Measurements from ENCODE around the gene ADAMTS2.

The ADAMTS2 gene

DNA sequence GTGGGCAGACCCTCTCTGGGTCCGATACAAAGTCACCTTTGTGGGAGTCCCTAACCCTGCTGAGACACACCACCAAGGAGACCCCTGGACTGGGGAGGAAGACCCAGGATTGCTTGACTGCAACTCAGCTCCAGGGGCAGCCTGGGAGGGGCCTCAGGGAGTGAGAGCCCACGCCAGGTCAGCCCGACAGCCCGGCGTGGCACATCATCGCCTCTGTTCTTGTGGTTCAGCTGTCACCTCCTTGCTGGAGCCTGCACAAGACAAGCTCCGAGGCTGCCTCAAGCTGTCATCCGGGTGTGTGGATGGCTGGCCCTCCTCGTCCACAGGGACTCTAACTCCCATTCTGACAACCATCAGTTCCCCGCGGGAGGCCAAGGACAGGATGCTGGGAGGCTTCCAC, 151.5 kb downstream of the ADAMTS2 start:
- no peak for DNase-seq (ENCODE audit: low read depth)

DNA sequence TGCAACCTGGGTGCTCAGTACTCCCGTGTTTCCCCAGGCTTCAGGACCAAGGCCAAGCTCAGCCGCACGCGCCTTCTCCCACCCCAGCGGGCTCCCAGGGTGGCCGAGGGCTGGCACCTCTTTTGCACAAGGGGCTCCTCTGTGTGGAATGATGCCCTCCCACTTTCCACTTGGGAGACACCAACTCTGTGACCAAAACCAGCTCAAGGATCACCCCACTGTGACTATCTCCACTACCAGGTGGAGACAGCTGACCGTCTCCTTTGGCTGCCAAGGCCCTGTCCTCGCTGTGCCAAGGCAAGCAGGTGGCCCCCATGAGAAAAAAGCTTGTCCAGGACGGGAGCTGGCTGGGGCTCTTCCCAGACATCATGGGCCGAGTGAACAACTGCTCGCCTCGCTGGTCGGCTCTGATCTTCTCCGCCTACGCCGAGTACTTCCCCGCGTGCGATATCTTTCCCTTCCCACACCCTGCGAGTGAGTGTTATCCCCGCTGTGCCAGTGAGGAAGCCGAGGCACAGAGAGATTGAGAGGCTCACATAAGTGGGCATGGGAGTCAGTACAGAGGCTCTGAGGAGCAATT, 152.3 kb downstream of the ADAMTS2 start:
- DNase-seq (ENCODE audit: low read depth): no peak

DNA sequence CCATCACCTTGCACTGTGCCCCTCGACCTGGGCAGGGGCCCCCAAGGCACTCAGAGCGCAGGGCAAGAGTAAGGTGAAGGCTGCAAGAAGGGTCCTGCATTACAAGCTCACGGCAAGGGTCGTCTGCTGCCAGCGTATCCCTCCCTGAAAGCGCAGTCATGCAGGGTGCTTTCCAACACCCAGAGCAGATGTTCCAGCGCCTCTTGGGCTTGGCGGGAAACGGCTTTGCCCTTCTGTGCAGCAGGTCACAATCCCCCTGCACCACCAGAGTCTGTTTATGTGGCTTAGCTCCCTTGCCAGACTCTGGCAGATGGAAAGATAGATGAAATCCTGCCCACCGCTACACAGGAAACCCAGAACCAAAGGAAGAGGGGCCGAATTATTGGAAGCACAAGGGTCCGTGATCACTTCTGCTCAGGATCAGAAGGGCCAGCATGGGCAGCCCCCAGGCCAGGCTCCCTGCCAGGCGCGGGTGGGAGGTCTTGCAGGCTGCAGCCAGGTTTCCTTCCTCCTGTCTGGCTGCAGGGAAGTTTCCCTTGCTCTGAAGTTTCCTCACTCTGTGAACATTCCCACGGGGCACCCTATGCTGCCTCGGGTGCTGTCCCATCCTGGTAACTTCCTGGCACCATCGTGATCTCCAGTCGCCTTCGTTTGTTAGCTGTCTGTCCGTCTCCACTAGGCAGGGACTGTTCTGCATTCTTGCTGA, 152.9 kb downstream of the ADAMTS2 start:
- DNase-seq (ENCODE audit: low read depth): no peak

DNA sequence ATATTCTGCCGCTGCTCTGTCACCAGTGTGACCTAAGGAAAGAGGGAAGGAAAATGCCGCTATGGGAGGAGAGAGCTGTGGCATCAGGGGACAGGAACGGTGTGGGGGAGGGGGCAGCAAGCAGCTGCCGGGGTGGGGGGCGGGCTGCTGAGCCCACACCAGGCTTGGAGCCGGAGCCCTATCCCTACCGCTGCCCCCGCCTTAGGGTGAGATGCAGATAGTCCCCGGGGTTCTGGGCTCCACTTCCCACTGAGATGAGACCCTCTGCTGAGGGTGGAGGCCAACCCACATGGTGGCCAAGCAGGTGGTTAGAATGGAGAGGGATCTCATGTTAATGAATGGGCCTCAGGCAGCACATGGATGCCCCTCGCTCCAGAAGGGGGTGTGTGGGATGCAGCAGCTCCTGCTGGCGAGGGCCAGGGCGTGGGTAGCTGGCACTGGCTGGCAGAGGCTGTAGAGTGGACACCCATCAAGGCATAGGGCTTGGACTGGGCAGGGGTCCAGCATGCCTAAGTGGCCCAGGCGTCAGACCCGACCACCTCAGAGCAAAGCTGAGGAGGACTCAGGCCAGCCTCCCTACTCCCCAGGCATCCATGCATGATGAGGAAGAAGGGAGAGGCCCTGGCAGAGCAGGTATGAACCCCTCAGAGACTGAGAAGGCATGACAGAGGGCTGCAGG, 153.6 kb downstream of the ADAMTS2 start:
- DNase-seq (ENCODE audit: low read depth): no peak

DNA sequence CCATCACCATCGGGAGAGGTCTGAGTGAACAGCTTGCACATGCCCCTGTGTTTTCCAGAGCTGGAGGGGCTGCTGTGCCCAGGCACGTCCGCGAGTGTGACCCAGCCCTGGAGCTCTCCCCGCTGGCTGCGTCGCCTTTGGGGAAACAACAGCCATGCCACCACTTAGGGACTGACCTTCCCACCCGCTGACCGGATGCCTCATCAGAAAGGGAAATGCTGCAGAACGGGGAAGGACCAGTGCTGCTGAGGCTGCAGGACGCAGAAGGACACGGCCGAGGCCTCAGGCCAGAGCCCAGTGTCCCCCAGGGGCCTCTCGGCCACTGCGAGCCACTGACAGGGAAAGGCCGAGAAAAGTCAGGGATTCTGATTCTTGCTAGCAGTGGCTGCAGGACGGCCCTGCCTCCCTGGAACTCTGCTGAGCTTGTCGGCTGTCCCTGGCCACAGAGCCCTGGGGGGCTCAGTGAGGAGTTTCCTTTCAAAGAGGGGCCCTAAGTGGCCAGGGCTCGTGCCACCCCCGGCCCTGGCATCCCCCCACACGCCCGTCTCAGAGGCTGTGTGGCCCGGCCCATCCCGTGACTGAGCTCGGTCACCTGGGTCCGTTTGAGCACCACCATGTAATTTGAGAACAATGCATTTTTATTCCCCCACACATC, 154.3 kb downstream of the ADAMTS2 start:
- DNase-seq (ENCODE audit: low read depth): no peak

DNA sequence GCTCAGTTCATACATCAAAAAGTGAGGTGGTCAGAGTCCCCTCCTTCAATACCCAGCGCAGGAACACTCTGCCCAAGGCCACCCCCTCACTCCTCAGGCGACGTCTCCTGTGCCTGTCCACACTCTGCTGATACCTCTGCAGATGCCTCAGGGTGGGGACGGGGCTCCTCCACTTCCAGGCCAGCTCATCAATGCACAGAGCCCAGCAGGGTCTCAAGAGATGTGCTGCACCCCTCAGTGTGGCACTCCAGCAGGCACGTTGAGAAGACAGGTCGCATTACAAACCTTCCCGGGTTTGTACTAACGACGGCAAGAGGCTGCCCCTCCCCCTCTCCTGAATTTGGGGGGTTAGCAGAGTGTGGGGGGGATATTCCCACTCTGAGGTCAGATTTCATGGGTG, 156.6 kb downstream of the ADAMTS2 start:
- no peak for DNase-seq (ENCODE audit: low read depth)

DNA sequence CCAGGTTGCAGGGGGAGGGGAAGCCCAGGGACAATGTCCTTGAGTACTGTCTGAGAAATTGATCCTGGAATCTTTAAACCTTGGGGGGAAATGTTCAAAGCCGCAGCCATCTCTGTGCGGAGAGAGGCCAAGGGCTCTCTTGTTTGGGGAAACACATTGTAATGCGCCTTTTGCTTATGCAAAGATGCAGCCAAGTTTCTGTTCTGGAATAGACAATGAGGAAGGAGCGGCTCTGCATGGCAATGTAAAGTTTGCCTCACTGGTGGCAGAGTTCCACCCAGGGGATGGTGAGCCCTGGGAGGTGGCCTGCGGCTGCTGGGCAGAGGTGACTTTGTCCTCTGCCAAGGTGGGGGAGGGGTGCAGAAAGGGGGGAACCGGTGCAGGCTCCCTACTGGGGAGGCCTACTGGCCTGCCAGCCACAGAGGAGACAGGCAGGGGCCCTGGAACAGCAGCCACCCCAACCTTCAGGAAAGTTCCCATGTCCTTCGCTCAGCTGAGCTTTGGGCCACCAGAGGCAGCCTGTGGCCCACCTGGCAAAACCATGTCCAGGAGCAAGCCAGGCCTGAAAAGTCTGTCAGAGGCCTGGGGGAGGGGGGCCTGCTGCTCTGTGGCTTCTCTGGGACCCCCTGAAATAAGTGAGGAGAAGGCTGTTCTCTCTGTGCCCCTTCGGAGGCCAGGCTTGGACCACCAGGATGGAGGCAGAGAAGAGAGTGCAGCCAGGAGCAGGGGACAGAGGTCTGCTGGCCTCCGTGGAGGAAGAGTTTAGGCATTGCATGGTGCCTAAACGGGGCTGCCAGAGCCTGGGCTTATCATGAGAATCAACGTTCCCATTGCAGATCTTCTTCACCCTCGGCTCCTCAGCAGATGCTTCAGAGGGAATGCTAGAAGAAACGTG, 157.3 kb downstream of the ADAMTS2 start:
- no peak for DNase-seq (ENCODE audit: low read depth)

DNA sequence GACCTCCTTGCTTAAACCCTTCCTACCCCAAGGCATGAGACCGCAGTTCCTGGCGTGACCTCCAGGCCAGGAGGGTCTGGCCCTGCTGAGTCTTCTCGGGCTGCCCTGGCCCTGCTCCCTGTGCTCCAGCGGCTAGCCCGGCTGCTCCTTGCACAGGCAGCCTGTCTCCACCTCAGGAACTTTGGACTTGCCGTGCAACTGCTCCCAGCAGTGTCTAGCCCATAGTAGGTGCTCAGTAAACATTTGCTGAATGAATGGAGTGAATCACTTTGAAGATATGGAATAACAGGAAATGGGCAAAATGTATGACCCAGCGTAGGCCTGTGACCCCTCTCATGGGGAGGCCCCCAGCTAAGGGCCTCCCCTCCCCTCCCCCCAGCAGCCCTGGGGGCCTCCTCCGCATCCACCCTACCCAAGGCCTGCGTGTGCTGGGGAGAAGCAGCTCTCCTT, 158.0 kb downstream of the ADAMTS2 start:
- no peak for DNase-seq (ENCODE audit: low read depth)

DNA sequence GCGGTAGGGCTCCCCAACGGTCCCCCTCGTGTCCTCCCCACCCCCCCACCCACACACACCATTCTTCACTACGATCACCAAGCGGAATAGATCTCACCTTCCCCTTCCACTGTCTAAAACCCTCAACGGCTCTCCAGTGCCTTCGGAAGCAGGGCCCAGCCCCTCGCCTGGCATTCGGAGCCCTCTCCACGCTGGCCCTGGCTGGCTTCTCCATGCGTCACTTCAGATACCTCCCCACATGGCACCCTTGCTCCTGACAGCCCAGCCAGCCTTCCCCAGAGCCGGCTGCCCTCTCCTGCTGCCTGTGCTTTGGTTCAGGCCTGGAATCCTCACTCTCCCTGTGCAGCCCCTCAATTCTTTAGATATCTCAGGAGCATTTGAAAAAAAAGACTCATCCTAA, 158.5 kb downstream of the ADAMTS2 start:
- no peak for DNase-seq (ENCODE audit: low read depth)

DNA sequence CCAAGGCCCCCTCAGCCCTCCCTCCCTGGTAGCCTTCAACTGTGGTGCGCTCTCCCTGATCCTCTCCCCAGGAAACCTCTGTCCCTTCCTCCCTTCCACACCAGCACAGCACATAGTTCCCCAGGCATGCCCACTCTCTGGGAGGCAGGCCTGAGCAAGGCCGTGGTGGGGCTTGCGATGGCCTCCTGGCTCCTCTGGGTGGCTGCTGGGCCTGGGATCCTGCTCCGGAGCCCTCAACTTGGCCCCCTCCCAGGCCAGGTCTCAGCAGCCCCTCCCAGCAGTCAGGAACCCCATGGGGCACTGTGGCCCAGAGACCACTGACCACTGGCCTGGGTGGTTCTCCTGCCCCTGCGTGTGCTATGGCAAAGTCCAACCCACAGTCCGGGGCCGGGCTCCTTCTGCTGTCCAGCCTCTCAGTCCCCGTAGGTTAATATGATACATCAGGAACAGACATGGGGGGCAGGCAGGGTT, 159.3 kb downstream of the ADAMTS2 start:
- DNase-seq (ENCODE audit: low read depth): no peak

DNA sequence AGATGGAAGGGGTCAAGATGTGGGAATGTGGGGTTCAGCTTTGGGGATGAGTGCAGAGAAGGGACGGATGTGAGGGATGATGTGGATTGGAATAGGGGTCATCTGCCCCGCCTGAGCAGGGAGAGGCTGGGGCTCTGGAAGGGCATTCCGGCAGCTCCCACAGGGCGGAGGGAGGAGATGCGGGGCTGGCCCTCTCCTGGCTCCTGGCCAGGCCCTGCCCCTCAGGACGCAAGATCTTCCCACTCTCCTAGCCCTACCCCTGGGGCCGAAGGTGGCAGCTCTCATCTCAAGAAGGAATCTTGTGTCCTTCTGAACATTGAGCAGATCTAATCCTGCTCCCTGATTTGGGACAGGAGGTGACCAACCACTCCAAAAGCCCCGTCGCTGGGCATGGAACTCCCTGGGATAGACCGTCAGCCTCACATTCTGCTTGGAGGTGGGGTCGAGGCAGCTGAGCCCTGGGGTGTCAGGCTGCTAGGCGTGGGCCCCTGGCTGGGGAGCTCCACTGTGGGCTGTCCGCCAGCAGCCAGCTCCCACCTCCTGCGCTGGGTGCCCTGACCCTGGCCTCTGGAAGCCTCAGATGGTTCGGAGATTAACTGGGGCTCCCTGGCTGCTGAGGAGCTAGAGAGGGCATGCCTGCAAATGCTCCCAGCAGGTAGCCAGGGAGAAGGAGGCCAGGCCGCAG, 159.9 kb downstream of the ADAMTS2 start:
- DNase-seq (ENCODE audit: low read depth): no peak

DNA sequence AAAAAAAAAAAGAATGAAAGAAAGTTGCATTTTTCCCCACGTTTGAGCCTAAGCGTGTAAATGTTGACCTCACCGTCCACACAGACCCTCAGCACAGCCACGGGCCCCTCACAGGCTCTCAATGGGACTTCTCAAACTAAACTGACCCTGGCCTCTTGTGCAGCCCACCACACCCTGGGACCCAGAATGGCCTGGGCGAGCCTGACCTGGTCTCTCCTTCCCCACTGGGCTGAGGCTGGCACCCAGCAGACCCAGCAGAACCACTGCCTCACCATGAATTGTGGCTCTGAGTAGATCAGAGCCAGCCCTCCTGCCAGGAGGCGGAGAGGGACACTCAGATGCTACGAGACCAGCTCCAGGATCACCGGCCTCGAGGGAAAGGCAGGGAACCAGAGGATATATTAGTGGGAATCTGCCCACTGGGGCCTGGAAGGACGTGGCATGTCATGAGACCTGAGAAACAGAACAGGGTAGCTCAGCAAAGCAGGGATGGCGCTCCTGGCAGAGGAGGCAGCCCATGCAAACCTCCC, 160.7 kb downstream of the ADAMTS2 start:
- DNase-seq (ENCODE audit: low read depth): no peak

DNA sequence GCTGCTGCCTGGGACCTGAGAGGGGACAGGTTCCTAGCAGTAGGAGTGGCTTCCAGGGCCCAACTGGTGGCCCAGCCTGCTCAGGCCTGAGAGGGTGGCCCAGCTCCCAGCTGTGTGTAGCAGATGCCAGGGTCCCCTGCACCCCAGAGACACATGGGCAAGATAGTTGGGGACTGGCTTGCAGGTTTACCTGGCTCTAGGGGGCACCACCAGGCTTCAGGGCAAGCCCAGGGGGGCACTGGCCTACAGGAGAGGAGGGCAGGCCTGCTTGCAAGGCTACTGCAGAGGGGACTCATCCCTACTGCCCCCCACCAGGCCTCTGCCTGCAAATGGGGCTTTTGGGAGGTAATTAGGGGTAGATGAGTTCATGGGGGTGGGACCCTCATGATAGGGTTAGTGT, 161.8 kb downstream of the ADAMTS2 start:
- no peak for DNase-seq (ENCODE audit: low read depth)

DNA sequence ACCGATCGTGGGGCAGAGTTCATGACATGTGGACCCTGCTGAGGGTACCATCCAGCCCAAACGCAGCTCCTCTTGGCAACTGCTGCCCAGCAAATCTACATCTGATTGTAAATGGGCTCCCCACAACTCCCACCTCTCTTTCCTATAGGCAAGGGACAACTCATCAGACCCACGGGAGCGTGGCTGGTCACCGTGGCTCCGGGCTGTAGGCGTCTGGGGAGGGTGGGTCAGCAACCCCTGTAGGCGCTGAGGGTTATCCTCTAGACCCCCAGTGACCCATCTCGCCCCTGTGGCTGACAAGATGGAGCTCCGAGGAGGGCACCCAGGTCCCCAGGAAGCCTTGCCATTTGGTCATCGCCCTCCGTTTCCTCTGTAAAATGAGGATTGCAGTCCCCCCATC, 162.7 kb downstream of the ADAMTS2 start:
- DNase-seq (ENCODE audit: low read depth): no peak

DNA sequence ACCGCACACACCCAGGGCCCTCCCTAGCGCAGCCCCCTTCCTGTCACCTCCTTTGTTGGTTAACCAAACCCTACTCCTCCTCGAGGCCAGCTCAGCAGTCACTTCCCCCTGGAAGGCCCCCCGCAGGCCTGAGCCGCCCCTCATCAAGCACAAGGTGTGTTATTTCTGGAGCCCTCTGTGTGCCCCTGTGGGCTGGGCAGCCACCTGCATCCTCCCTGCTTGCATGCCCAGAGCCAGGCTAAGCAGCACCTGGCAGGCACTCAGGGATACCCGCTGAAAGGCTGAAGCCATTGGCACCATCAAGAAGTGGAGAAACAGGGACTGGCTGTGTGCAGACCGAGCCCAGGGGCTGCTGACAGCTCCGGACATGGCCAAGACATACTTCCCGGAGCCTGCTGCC, 163.3 kb downstream of the ADAMTS2 start:
- DNase-seq (ENCODE audit: low read depth): no peak

DNA sequence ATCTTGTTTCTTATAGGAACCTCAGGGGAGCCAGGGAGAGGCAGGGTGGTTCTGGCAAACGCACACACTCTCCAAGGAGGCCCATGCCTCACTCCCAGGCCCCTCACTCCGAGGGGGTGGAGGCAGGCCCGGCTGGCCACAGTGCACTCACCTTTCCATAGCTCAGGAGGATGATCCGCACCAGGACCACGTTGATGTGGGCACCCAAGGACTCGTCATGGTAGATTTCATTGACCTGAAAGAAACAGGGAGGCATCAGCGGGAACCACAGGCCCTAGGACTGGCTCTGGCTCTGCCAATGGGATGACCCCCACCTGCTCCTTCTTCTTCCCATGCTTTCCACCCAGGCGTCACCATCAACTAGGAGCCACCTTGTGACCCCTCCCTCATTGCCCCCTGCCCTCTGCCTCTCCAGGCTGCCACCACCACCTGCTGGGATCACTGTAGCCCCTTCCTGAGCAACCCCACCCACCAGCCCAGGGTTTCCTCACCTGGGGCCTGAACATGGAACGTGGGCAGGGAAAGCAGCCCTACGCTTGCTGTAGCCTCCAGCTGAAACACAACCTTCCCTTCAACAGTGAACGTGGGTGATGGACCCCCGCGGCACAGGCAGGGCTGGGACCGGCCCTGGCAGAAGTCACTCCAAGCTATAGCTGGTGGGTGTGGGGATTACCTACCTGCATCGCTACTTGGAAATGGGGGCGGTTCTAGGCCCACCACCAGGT, 164.2 kb downstream of the ADAMTS2 start:
- DNase-seq (ENCODE audit: low read depth): no peak

DNA sequence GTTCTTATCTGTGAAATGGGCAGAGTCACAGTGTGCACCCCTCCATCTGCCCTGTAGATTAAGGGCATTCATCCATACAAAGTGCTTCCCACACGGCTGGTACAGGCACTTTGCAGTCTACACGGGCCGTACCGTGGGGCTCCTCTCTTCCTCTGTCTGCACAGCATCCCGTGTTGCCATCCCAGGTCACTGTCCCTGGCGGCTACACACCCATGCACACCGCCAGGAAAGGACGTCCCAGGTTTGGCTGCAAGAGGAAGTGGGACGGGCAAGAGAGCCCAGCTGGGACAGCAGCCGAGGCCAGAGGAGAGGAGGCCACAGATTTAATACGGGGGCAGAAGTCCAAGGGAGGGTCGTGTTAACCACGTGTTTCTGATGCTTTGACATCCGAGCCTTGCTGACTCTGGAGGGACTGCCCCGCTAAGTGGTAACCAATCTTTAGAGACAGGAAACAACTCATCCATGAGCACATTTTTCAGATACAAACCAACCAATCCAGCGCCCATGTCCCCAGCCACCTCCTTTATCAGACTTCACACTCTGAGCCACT, 165.1 kb downstream of the ADAMTS2 start:
- no peak for DNase-seq (ENCODE audit: low read depth)

DNA sequence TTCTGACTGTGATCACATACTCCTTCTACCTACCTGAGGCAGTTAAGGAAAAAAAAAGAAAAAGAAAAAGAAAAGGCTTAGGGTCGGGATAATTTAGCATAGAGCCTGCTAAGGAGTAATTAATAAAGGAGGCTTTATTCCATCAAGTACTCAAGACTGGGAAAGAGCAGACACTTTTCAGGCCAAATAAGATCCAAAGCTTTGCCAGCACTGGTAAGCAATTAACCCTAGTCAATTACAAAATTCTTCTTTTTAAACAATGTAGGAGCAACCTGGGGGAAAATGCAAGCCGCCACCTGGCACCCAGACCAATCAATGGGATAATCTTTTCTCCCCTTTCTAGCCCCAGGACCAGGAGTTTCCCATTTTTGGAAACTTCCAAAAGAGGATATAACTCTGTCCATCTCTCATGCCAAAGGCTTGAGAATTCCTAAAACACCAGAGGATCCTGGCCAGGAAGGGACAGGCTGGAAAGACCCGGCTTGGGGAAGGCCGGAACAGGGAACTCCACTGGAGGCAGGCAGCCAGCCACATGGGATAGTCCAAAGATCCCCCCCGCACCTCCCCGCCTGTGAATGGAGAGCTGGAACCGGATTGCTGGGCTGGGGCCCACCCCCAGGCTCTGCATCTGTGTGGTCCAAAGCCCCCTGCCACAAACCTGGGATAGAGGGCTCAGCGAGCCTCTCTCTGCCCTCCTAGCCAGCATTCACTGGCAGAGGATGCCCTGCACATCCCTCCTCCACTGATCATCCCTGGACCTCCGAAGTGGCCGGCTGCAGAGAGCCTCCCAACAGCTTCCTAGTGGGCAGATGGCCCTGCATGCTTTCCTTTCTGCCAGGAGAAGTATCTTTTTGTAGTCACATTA, 167.3 kb downstream of the ADAMTS2 start:
- DNase-seq (ENCODE audit: low read depth): no peak

Data from stimulated activated CD8-positive, alpha-beta memory T cell treated with anti-CD3 and anti-CD28 coated beads, Interleukin-15, amount 100 ng/mL, for 24 hours (primary cell).